ENCODE results near the gene RAI2.

DNA sequence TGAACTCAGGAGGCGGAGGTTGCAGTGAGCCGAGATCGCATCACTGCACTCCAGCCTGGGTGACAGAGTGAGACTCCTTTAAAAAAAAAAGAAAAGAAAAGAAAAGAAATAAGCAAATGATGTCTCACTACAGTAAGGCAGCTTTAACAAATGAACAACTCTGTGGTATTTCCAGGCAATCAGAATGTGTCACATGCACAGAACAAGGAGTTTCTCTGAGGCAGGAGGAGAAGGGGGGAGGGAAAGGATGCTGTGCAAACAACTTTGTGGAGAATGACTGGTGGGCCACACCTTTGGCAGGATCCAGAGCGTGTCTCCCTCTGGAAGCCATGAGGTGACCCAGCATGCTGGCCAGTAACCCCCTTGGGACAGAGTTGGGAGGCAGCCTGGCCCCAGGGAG lies 57.6 kb downstream of the RAI2 start:
- no peak for TF ChIP-seq CTCF (IDR thresholded peaks at IDR 0.05)
- no peak for TF ChIP-seq AFF4 (CRISPR knock-in tag; IDR thresholded peaks at IDR 0.05; ENCODE audit: borderline replicate concordance)
- no peak for TF ChIP-seq SP1 (CRISPR knock-in tag; conservative IDR thresholded peaks at IDR 0.05)
- no peak for TF ChIP-seq NFYB (CRISPR knock-in tag; conservative IDR thresholded peaks at IDR 0.05; ENCODE audit: low read depth)
- TF ChIP-seq, protein P1, sequence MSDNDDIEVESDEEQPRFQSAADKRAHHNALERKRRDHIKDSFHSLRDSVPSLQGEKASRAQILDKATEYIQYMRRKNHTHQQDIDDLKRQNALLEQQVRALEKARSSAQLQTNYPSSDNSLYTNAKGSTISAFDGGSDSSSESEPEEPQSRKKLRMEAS (CRISPR knock-in tag; IDR thresholded peaks at IDR 0.05): no peak
- no peak for TF ChIP-seq TEAD4 (CRISPR knock-in tag; IDR thresholded peaks at IDR 0.05)
- no peak for TF ChIP-seq GRHL2 (CRISPR knock-in tag; IDR thresholded peaks at IDR 0.05; ENCODE audit: insufficient replicate concordance, severe bottlenecking)
- no peak for TF ChIP-seq HMGXB4 (CRISPR knock-in tag; IDR thresholded peaks at IDR 0.05)
